Activated naive CD4-positive, alpha-beta T cell treated with anti-CD3 and anti-CD28 coated beads for 36 hours (primary cell): ENCODE data around the gene PARVB. TPM values are rescaled to one million over a fixed set of nuclear protein-coding genes. Genes with fewer than 3 reads are reported as not detected.

Experiments
- CTCF ChIA-PET: fragments of 350-600 bp; sonication (Branson Sonifier 250); formaldehyde crosslinking; loops from one replicate; lab custom pipeline; 2021; ENCODE audit warnings: antibody characterized with exemption; lab: Charles Lee
- DNase-seq: peaks from one replicate; pipeline ENCODE4 v3.0.0-alpha.2; 2020
- H3K27ac Mint-ChIP-seq: one replicate; pipeline ENCODE4 v1.8.0; 2021; ENCODE audit warnings: mild to moderate bottlenecking, mixed read lengths
- H3K27me3 Mint-ChIP-seq: one replicate; pipeline ENCODE4 v1.8.0; 2021; ENCODE audit warnings: low read depth, mixed read lengths
- H3K36me3 Mint-ChIP-seq: one replicate; pipeline ENCODE4 v1.8.0; 2021; ENCODE audit warnings: low read depth, mixed read lengths
- H3K4me1 Mint-ChIP-seq: one replicate; pipeline ENCODE4 v1.8.0; 2021; ENCODE audit warnings: low read depth, mixed read lengths
- H3K4me3 Mint-ChIP-seq: one replicate; pipeline ENCODE4 v1.8.0; 2021; ENCODE audit warnings: mild to moderate bottlenecking, moderate library complexity, mixed read lengths
- H3K9me3 Mint-ChIP-seq: one replicate; pipeline ENCODE4 v1.8.0; 2021; ENCODE audit warnings: mixed read lengths
- intact Hi-C: fragments of 100-400 bp; cut with micrococcal nuclease; formaldehyde crosslinking; loops from one replicate; pipeline ENCODE4 v1.15.1; 2023
- total RNA-seq, 2 experiments: library from RNA; stranded (reverse); gene quantifications; one replicate each; pipeline ENCODE4 v1.2.3, GENCODE V29; 2021

Gene PARVB
- total RNA-seq, 2 experiments from 2014 or later, result 37.2 to 37.6 TPM

- Mint-ChIP-seq H3K27me3 (no peaks in the 10 kb centered on the region), H3K9me3 (peaks cover 3% of the 10 kb centered on the region), H3K4me3 (no peak overlapping the region), H3K36me3 (no peaks in the 10 kb centered on the region), H3K4me1 (peaks cover 5% of the 10 kb centered on the region), H3K27ac (no peak overlapping the region)
- CTCF ChIA-PET, result interaction anchor here (0.5 to 5.8 kb wide), 3 partner anchors 94 to 486 kb away, joined by 3 to 36 read pairs (median 3); no protein-coding TSS in a partner anchor
- DNase-seq, result no peak
- intact Hi-C loops, result no loop called here
Measured at GRCh38 chr22:44087089-44087430, 63.0 kb downstream of the PARVB start.

- H3K9me3 Mint-ChIP-seq, result peaks cover 3% of the 10 kb centered on the region
- intact Hi-C loops, result no loop called here
- H3K27ac Mint-ChIP-seq, result no peak overlapping the region
- CTCF ChIA-PET, result no interaction called here
- H3K4me1 Mint-ChIP-seq, result peaks cover 5% of the 10 kb centered on the region
- DNase-seq, result no peak
- no peaks in the 10 kb centered on the region for H3K36me3 Mint-ChIP-seq
- H3K27me3 Mint-ChIP-seq, result no peaks in the 10 kb centered on the region
- no peak overlapping the region for H3K4me3 Mint-ChIP-seq
Measured at GRCh38 chr22:44088976-44089570, 65.0 kb downstream of the PARVB start.

- CTCF ChIA-PET, result no interaction called here
- no peak for DNase-seq
- H3K4me1 Mint-ChIP-seq, result peaks cover 5% of the 10 kb centered on the region
- H3K4me3 Mint-ChIP-seq, result no peak overlapping the region
- no peaks in the 10 kb centered on the region for H3K27me3 Mint-ChIP-seq
- intact Hi-C loops, result no loop called here
- no peaks in the 10 kb centered on the region for H3K9me3 Mint-ChIP-seq
- no peak overlapping the region for H3K27ac Mint-ChIP-seq
- no peaks in the 10 kb centered on the region for H3K36me3 Mint-ChIP-seq
Measured at GRCh38 chr22:44089717-44090570, 65.8 kb downstream of the PARVB start.

DNA sequence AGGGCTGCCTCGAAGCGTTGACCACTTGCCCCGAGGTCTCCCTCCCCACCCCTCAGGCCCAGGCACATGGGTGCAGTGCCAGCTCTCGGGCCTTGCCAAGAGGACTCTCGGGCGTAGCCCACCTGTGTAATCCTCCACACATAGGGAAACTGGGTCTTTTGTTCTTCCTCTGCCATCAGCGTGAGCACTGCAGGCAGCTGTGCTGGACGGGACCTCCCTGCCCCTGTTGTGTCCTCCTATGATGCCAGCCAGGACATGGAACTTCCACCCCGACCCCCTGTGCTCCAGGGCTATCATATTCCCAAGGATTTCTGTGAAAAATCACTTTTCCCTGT is 66.4 kb downstream of the PARVB start:
- no peak for DNase-seq
- intact Hi-C loops, result no loop called here
- Mint-ChIP-seq H3K9me3 (no peaks in the 10 kb centered on the region), H3K4me3 (no peak overlapping the region), H3K27ac (no peak overlapping the region), H3K4me1 (peaks cover 5% of the 10 kb centered on the region), H3K36me3 (no peaks in the 10 kb centered on the region), H3K27me3 (no peaks in the 10 kb centered on the region)
- CTCF ChIA-PET, result no interaction called here

DNA sequence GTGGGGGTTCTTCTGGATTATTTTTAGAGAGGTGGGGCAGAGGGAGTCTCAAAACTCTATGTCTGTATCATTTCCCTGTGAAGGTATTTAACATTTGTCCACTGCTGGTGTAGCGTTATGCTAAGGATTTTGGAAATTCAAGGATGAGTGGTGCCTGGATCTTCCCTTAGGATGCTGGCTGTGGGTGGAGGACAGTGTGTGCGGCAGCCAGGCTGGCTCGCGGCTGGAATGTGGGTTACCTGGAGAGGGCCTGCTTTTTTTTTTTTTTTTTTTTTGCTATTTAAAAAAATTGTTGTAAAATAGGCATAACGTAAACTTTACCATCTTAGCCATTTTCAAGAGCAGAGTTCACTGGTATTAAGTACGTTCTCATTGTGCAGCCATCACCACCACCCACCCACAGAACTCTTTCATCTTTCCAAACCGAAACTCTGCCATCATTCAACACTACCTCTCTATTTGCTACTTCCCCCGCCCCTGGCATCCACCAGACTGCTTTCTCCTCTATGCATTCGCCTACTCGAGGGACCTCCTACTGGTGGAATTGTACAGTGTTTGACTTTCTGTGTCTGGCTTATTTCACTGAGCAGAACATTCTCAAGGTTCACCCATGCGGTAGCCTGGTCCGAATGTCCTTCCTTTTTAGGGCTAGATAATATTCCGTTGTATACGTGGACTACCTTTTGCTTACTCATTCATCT is 67.1 kb downstream of the PARVB start:
- no peaks in the 10 kb centered on the region for H3K9me3 Mint-ChIP-seq
- H3K4me1 Mint-ChIP-seq, result peaks cover 5% of the 10 kb centered on the region
- no peak overlapping the region for H3K4me3 Mint-ChIP-seq
- DNase-seq, result peak; percentile 26
- no peaks in the 10 kb centered on the region for H3K27me3 Mint-ChIP-seq
- CTCF ChIA-PET, result no interaction called here
- intact Hi-C loops, result no loop called here
- no peak overlapping the region for H3K27ac Mint-ChIP-seq
- no peaks in the 10 kb centered on the region for H3K36me3 Mint-ChIP-seq

- Mint-ChIP-seq H3K4me3 (no peak overlapping the region), H3K9me3 (no peaks in the 10 kb centered on the region)
Measured at GRCh38 chr22:44091751-44092150, 67.6 kb downstream of the PARVB start.

GRCh38 chr22:44092636-44093220 is 68.6 kb downstream of the PARVB start:
- no peaks in the 10 kb centered on the region for H3K36me3 Mint-ChIP-seq
- CTCF ChIA-PET, result no interaction called here
- intact Hi-C loops, result no loop called here

More at GRCh38 chr22:44091751-44092150, 67.6 kb downstream of the PARVB start:
- no peaks in the 10 kb centered on the region for H3K27me3 Mint-ChIP-seq
- no peak for DNase-seq
- no peak overlapping the region for H3K27ac Mint-ChIP-seq
- H3K36me3 Mint-ChIP-seq, result no peaks in the 10 kb centered on the region
- intact Hi-C loops, result no loop called here
- H3K4me1 Mint-ChIP-seq, result peaks cover 5% of the 10 kb centered on the region
- CTCF ChIA-PET, result no interaction called here

GRCh38 chr22:44093791-44094190 is 69.7 kb downstream of the PARVB start:
- Mint-ChIP-seq H3K27me3 (no peaks in the 10 kb centered on the region), H3K9me3 (no peaks in the 10 kb centered on the region), H3K4me3 (no peak overlapping the region), H3K4me1 (peaks cover 5% of the 10 kb centered on the region), H3K27ac (no peak overlapping the region), H3K36me3 (no peaks in the 10 kb centered on the region)
- no peak for DNase-seq
- intact Hi-C loops, result no loop called here
- CTCF ChIA-PET, result no interaction called here

More at GRCh38 chr22:44092636-44093220, 68.6 kb downstream of the PARVB start:
- peaks cover 5% of the 10 kb centered on the region for H3K4me1 Mint-ChIP-seq
- H3K4me3 Mint-ChIP-seq, result no peak overlapping the region
- no peaks in the 10 kb centered on the region for H3K9me3 Mint-ChIP-seq
- no peaks in the 10 kb centered on the region for H3K27me3 Mint-ChIP-seq
- DNase-seq, result no peak
- H3K27ac Mint-ChIP-seq, result no peak overlapping the region

DNA sequence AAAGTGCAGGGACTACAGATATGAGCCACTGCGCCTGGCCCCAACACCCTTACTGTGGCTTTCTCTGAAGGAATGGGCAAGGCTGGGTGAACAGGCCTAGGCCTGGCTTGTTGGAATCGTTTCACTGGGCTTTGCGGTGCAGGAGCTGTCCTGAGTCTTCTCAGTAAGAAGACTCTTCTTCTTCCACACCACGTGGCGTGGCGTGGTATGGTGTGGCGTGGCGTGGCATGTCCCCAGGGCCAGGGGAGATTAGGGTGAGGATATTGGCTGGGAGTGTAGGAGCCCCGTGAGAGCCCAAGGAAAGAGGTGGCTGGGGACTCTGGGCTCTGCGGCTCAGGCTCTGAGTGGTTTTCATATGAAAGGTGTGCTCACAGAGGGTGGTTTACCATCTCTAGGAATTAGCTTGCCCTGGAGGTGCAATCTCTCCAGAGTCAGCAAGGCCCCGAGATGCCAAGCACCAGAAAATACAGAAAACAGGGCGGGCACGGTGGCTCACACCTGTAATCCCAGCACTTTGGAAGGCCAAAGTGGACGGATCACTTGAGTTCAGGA is 70.7 kb downstream of the PARVB start:
- no peak overlapping the region for H3K4me3 Mint-ChIP-seq
- DNase-seq, result no peak
- intact Hi-C loops, result no loop called here
- H3K36me3 Mint-ChIP-seq, result no peaks in the 10 kb centered on the region
- peaks cover 5% of the 10 kb centered on the region for H3K4me1 Mint-ChIP-seq
- H3K27me3 Mint-ChIP-seq, result no peaks in the 10 kb centered on the region
- H3K9me3 Mint-ChIP-seq, result no peaks in the 10 kb centered on the region
- CTCF ChIA-PET, result interaction anchor here (1.2 kb wide), 1 partner anchor 9 kb away, joined by 3 read pairs; no protein-coding TSS in a partner anchor
- no peak overlapping the region for H3K27ac Mint-ChIP-seq

DNA sequence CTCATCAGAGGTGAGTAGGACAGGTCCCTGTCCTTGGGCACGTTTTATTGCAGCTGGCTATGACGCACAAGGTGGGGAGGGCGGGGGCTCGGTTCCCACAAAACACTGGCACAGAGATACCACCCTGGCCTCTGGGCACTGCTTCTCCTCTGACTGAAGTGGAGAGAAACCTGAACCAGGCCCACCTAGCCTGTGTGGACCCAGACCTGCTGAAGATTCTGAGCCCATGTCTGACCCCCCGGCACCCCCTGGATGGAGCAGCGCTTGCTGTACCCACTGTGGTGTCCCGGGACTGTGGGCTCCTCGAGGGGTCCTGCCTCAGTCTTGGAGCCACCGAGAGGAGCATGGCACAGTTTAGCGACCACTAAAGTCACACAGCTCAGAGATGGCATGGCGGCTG is 72.6 kb downstream of the PARVB start:
- DNase-seq, result no peak
- CTCF ChIA-PET, result interaction anchor here (0.6 kb wide), 1 partner anchor 530 kb away, joined by 3 read pairs; no protein-coding TSS in a partner anchor
- Mint-ChIP-seq H3K4me1 (no peaks in the 10 kb centered on the region), H3K27ac (no peak overlapping the region), H3K4me3 (no peak overlapping the region), H3K36me3 (no peaks in the 10 kb centered on the region), H3K9me3 (no peaks in the 10 kb centered on the region), H3K27me3 (no peaks in the 10 kb centered on the region)
- intact Hi-C loops, result no loop called here

- DNase-seq, result no peak
- H3K27ac Mint-ChIP-seq, result no peak overlapping the region
- H3K36me3 Mint-ChIP-seq, result no peaks in the 10 kb centered on the region
- no peaks in the 10 kb centered on the region for H3K27me3 Mint-ChIP-seq
- intact Hi-C loops, result no loop called here
- CTCF ChIA-PET, result no interaction called here
- H3K4me3 Mint-ChIP-seq, result no peak overlapping the region
- H3K9me3 Mint-ChIP-seq, result no peaks in the 10 kb centered on the region
- H3K4me1 Mint-ChIP-seq, result no peaks in the 10 kb centered on the region
Measured at GRCh38 chr22:44097263-44098020, 73.3 kb downstream of the PARVB start.
